Stimulated activated CD8-positive, alpha-beta memory T cell treated with anti-CD3 and anti-CD28 coated beads, Interleukin-15, amount 100 ng/mL, for 24 hours (primary cell): ENCODE data around the gene POLDIP2.

Experiments
- DNase-seq: peaks from one replicate; pipeline ENCODE4 v3.0.0-alpha.2; 2020; ENCODE audit warnings: low read depth

POLDIP2 gene

DNA sequence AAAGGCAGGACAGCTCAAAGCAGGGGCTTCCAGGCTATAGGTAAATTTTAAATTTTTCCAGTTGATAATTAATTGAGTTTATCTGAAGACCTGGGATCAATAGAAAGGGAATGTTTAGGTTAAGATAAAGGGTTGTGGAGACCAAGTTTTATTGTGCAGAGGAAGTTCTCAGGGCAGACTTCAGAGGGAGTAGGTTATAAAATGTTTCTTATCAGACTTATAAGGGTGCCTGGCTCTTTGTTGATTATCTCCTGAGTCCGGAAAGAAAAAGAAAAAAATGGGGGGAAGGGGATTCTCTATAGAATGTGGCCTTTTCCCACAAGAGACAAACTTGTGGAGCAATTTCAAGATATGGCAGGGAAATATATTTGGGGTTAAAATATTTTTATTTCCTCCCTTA lies 32.8 kb upstream of the POLDIP2 start:
- no peak for DNase-seq

DNA sequence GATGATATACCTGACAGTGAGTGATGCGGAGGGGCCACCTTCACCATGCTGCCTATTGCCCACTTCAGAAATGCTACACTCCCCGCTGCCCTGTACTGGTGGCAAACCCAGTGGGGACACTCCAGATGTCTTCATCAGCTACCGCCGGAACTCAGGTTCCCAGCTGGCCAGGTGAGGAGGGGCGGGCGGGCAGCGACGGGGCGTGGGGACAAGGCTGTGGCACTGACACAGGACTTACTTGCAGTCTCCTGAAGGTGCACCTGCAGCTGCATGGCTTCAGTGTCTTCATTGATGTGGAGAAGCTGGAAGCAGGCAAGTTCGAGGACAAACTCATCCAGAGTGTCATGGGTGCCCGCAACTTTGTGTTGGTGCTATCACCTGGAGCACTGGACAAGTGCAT lies 30.8 kb upstream of the POLDIP2 start:
- no peak for DNase-seq

DNA sequence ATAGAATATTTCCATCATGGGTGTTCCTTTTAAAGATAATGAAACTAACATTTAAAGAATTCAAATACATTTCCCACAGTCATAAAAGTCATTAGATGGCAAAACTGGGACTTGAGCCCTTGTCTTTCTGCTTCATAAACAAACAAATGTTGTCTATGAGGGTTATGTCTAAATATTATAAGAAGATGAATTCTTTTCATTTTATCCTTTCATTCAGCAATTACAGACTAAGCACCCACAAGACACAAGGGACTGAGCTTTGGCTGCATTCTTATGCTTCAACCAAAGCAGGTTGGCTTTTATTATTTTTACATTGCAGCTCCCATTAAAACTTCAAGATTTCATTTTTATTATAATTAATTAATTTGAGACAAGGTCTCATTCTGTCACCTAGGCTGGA lies 29.1 kb upstream of the POLDIP2 start:
- DNase-seq: no peak

DNA sequence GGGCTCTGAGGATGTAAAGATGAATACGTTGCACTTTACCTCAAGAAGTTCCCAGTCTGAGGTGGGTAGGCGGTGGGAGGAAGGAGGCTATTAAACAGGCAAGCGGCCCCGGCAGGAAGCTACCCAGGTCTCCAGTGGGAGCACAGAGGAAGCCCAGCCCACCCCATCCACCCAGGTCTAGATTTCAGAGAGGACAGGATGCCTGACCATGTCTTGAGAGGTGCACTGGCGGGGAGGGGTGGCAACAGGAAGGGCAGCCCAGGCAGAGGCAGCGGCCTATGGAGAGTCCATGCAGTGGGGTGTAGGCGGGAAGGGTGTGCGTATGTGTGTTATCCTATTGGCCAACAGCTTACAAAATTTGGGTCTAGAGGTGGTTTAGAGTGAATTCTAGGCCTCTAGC lies 28.1 kb upstream of the POLDIP2 start:
- no peak for DNase-seq

DNA sequence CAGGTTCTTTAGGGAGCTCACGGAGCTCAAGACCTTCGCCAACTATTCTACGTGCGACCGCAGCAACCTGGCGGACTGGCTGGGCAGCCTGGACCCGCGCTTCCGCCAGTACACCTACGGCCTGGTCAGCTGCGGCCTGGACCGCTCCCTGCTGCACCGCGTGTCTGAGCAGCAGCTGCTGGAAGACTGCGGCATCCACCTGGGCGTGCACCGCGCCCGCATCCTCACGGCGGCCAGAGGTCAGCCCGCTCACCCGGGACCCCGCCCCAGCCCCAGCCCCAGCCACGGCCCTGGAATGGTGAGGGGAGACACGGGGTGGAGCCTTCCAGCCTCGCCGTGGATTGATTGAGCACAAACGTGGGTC lies 27.7 kb upstream of the POLDIP2 start:
- no peak for DNase-seq

DNA sequence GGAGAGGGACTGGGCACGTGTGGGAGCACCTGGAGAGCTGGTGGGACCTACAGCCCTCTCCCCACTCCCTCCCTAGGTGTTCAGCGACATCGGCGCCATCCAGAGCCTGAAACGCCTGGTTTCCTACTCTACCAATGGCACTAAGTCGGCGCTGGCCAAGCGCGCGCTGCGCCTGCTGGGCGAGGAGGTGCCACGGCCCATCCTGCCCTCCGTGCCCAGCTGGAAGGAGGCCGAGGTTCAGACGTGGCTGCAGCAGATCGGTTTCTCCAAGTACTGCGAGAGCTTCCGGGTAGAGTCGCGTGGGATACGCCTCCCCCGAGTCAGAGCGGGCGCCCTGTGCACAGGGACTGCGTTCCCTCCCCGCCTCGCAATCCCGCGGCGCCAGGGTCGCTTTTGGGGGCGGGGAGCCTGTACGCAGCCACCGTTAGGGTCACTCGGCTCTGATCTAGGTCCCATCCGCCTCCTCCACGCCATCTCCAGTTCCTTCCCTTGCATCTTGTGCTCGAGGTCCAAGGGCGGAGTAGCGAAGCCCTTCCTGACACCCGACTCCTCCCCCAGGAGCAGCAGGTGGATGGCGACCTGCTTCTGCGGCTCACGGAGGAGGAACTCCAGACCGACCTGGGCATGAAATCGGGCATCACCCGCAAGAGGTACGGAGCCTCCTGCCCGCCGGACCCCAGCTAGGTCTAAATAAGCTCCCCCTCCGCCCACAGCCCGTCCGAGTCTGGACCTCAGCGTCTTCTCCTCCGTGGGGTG lies 27.1 kb upstream of the POLDIP2 start:
- no peak for DNase-seq

DNA sequence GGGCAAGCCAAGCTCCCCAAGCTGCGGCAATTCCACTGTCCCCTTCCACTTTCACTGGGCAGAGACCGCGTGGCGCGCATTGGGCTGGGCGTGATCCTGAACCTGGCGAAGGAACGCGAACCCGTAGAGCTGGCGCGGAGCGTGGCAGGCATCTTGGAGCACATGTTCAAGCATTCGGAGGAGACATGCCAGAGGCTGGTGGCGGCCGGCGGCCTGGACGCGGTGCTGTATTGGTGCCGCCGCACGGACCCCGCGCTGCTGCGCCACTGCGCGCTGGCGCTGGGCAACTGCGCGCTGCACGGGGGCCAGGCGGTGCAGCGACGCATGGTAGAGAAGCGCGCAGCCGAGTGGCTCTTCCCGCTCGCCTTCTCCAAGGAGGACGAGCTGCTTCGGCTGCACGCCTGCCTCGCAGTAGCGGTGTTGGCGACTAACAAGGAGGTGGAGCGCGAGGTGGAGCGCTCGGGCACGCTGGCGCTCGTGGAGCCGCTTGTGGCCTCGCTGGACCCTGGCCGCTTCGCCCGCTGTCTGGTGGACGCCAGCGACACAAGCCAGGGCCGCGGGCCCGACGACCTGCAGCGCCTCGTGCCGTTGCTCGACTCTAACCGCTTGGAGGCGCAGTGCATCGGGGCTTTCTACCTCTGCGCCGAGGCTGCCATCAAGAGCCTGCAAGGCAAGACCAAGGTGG lies 24.0 kb upstream of the POLDIP2 start:
- DNase-seq: no peak

DNA sequence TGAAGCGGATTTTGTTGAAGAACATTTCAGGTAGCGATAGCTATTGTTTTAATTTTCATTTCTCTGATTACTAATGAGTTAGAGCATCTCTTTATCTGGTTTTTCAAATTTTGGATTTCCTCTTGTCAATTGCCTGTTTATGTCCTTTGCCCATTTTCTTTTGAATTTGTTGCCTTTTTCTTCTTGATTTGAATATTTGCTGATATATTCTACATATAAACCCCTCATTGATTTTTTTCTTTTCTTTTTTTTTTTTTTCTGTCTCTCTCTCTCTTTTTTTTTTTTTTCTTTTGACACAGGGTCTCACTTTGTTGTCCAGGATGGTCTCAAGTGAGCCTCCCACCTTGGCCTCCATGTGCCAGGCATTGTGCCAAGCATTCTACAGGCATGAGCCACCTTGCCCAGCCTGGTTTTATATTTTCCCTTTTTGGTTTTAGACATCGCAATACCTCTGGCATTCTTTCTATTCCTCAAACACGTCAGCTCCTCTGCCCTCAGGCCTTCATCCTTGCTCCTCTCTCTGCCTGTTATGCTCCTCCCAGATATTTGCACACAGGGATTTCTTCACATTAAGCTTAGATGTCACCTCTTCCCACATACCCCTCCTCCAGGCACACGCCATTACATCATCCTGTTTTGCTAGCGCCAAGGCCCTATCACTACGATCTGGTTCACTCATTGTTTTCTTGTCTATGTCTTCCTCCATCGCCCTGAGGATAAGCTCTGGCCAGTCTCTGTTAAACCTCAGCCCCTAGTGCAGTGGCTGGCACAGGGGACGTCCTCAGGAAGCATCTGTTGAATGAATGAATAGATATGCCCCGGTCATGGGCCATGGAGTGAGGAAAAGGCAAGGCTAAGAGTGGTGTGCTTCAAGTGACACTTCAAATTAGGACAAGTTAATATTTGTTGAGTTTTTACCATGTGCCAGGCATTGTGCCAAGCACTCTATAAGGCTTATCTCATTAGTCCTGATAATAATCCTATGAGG lies 22.8 kb upstream of the POLDIP2 start:
- DNase-seq: no peak

DNA sequence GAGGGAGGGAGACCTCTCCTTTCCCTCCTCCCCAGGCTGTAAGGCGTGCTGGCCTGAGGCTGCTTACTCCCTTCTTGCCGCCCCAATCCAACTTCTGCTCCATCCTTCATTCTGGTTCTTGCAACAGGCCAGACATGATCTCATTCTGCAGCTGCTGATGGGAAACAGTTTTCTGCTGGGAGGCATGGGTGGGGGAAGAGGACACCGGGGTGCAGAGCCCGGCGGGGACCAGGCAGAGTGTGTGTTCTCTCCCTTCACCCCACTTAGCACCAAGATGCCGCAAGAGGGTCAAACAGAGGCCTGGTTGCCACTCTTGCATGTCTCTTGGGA lies 15.6 kb upstream of the POLDIP2 start:
- DNase-seq: no peak

DNA sequence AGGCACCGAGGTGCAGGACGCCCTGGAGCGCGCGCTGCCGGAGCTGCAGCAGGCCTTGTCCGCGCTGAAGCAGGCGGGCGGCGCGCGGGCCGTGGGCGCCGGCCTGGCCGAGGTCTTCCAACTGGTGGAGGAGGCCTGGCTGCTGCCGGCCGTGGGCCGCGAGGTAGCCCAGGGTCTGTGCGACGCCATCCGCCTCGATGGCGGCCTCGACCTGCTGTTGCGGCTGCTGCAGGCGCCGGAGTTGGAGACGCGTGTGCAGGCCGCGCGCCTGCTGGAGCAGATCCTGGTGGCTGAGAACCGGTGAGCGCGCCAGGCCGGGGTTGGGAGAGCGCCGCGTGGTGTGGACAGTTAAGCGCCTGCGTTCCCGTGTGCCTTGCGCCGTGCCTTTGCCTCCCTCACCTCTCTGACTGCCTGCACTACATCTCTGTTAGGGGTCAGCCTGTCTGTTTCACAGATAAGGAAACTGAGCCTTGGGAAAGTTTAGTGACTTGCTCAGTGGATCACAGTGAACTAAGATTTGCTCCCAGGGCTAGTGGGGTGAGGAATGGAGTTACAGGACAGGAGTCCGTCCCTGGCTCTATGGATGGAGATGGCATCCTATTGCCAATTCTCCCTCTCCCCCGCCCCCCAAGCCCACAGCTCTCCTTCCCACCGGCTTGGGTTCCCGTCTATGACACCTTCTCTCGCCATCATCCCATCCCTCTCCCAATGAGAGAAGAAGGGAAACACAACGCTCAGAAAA lies 15.0 kb upstream of the POLDIP2 start:
- no peak for DNase-seq

DNA sequence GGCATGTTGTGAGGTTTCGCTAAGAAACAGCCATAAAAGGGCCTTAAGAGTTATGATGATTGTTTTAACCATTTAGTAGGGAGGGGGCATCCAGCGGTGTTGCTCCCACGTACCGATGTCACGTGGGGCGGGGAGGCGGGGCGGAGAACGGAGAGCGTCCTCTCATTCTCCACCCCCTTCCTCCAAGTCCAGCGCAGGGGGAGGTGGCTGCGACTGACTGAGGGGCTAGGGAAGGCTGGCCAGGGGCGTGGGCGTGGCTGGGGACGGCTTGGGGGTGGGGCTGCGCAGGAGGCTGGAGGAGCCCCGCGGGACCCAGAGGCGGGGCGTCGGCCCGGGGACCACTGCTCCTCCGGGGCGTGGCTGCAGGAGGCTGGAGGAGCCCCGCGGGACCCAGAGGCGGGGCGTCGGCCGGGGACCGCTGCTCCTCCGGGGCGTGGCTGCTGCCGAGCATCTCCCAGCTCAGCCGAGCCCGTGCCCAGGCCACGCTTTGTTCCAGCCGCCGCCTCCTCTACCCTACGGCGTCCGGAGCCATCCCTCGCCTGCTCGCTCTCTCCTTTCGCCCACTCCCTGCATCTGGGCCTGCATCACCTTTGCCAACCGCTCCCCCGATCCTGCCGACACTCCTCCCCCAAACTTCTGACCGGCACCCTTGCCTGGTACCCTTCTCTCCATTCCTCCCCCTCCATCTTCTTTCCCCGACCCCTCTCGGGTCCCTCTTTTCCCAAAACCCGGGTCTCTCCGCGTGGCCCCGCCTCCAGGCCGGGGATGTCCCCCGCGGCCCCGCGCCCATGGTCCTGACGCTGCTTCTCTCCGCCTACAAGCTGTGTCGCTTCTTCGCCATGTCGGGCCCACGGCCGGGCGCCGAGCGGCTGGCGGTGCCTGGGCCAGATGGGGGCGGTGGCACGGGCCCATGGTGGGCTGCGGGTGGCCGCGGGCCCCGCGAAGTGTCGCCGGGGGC lies 14.2 kb upstream of the POLDIP2 start, which contains the start of gene SARM1:
Gene SARM1 (plus strand): TSS at position 450 of the 958 bp plus-strand sequence. CDS start 339 bp downstream, at position 789.
- peak; percentile 60 for DNase-seq

DNA sequence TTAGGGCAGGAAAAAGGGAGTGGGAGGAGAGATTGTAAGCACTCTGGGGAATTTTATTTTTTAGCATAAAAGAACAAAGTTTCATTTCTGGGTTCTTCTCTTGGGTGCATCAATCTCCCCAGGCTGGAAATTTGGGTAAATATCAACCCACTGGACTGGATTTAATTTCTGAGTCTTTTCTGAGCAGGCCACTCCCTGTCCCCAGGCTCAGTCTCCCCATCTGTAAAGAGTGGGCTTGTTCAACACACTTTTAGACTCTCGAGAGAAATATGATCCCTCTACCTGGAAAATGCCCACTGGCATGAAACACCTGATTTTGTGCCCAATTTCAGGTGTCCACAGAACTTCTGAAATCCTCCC lies 13.4 kb upstream of the POLDIP2 start:
- no peak for DNase-seq

DNA sequence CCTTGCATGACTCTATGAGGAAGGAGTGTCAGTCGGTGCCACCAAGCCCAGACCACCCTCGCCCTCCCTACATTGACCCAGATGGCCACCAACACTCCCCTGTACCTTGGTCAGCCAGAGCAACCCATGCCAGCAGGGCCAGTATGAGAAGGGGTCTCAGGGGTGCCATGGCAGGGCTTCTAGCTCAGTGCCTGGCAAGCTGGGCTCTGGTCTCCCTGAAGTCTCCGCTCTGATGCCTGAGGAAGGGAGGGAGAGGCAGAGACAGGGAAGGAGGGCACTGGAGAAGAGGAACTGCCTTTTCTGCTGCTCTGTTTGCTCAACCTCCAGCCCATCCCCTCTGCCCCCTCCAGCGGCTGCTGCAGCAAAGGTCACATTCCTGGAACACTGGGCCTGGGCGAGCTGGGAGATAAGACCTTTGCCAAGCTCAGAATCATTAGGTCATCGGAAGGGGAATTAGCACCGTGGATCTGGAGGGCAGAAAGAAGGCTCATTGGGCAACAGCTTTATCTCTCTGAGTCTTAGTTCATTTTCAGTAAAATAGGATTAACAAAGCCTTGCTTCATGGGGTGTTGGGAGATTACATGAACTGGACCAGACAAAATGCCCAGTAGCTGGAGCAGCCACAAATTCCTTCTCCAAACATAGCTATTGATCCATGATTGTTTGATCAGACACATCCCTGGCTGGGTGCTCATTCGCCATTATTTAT lies 12.9 kb upstream of the POLDIP2 start, which contains the start of gene VTN:
Gene VTN (minus strand): TSS at position 273 of the 709 bp plus-strand sequence. CDS start 104 bp downstream, at position 169.
- no peak for DNase-seq

DNA sequence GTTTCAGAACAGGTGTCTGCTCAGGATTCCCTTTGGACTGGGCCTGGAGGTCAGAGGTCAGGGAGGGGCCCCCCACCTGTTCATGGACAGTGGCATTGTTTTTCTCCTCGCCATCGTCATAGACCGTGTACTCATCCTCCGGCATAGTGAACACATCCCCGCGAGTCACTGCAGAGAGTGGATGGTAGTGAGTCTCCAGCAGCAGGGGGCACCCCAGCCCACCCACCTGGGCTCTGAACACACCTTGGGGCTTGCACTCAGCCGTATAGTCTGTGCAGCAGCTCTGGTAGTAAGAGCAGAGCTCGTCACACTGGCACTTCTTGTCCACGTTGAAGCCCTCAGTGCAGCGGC lies 12.3 kb upstream of the POLDIP2 start:
- DNase-seq: no peak

DNA sequence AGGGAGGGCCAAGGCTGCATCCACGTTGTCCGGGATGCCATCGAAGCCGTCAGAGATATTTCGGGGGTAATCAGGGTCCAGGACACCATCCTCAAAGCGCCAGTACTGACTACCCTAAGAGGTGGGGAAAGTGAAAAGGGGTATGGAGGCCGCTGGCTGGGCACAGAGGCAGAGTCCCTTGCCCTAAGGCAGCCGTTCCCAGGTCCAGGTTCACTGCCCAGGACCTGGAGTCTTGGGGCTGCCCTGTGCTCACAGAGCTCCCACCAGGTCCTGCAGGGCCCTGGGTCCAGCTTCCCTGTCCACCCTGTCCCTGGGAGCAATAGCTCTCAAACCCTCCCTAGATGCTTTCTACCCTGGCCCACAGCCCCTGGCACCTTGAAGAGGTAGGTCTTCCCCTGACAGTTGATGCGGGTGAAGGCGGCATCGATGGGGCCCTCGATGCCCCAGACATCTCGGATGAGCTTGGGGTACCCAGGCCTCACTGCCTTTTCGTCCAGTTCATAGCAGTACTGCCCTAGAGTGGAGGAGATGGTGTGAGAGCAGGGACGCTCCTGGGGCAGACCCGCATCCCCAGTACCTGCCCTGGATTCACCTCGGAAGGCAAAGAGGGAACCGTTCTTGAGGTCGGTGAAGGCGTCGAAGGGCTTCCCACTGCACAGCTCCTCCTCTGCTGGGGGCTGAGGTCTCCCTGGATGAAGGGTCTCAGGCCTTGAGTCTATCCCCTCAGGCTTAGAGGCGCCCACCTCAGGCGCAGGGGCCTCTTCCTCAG lies 11.8 kb upstream of the POLDIP2 start:
- DNase-seq: no peak

DNA sequence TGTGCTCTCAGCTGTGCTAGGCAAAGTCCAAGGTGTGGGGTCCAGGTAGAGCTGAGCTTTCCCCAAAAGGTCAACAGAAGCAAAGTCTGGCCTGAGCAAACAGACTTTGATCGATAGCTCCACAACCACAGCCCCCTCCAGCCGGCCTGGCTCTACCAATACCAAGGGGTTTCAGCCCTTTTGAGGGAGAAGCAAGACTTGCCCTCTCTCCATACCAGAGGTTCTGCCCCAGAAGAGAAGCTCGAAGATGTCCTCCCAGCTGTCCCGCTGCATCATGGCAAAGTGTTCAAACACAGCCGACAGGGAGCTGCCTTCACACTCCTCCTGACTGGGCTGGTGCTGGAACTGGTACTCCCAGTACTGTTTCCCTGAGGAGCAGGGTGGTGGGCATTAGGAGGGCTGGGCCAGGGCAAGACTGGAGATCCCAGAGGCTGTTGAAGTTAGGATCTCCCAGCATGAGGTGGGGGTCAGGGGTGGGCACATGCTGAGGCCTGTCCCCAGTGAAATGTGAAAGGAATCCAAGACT lies 11.0 kb upstream of the POLDIP2 start:
- DNase-seq: no peak

DNA sequence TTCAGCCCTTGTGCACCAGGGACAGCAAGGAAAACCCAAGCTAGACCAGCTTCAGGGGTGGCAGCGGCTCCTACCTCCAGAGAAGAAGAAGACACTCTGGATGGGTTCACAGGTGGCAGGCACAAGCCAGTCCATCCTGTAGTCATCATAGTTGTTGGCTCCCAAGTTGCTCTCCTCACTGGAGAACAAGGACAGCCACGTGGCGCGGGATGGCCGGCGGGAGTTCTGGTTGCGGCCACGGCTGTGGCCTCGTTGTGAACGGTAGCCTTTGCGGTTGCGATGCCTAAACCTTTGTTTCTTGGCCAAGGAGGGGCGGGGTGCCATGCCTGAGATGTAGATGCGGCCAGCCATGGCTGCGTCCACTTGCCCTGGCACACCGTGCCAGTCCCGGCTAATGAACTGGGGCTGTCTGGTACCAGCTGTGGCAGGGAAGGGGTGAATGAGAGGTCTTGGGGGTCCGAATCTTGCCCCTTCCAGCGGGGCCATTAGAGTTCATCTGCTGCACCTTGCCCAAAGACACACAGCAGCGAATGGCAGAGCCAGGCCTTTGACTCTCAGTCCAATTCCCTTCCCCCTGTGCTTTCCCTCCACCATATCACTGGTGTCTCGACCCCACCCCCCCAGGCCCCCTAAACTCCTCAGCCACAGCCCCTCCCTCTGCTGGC lies 10.4 kb upstream of the POLDIP2 start:
- DNase-seq: no peak

DNA sequence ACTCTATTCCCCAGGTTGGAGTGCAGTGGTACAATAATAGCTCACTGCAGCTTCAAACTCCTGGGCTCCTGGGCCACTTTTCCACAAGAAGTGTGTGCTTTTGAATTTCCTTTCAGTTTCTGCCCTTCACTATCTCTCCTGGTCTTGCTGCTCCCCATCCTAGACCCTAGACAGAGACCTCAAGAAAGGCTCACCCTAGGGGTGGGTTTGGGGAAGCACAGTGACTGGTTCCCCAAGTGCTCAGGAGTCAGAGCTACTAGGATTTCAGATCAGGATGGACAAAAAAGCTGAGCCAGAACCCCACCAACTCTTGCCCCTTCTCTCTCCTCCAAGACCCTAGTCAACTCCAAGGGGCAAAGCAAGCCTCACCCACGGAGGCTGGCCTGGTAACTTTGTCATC lies 9.3 kb upstream of the POLDIP2 start:
- no peak for DNase-seq

DNA sequence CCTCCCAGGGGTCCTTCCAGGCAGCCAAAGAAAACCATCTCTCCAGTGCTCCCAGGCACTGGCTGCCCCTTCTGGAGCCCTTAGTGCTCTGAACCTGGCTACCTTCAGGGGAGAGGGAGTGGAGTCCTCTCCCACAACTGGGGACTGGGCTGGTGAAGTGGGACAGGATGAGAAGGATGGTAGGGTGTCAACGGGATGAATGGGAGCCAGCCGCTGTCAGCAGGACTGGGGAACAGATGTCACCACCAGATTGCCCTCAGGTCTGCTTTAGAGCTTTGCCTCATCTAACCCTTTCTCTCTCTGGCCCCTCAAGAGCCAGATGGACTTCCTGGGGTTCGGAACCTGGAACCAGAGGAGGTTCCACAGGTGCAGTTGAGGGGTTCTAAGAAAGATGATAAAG lies 8.2 kb upstream of the POLDIP2 start:
- no peak for DNase-seq
